ENCODE results near the gene CHP2. TPM values are rescaled to one million over a fixed set of nuclear protein-coding genes. Genes with fewer than 3 reads are reported as not detected.

Gene CHP2
- total RNA-seq, 3 donors from 2014 or later, result 97.5 to 432 (median 101) TPM

- intact Hi-C loops (cut with DNase I, micrococcal nuclease), result no loop called here
- H3K36me3 ChIP-seq (ENCODE audit: low read depth), result no peaks in the 10 kb centered on the region
- H3K4me3 ChIP-seq, result no peak overlapping the region
- H3K4me1 ChIP-seq (ENCODE audit: low read depth), result peaks cover under 1% of the 10 kb centered on the region
- DNase-seq (no peak), ATAC-seq (no peak)
- TF ChIP-seq, protein P1, sequence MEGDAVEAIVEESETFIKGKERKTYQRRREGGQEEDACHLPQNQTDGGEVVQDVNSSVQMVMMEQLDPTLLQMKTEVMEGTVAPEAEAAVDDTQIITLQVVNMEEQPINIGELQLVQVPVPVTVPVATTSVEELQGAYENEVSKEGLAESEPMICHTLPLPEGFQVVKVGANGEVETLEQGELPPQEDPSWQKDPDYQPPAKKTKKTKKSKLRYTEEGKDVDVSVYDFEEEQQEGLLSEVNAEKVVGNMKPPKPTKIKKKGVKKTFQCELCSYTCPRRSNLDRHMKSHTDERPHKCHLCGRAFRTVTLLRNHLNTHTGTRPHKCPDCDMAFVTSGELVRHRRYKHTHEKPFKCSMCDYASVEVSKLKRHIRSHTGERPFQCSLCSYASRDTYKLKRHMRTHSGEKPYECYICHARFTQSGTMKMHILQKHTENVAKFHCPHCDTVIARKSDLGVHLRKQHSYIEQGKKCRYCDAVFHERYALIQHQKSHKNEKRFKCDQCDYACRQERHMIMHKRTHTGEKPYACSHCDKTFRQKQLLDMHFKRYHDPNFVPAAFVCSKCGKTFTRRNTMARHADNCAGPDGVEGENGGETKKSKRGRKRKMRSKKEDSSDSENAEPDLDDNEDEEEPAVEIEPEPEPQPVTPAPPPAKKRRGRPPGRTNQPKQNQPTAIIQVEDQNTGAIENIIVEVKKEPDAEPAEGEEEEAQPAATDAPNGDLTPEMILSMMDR (IDR thresholded peaks at IDR 0.05), result no peak
- no peaks in the 10 kb centered on the region for H3K9me3 ChIP-seq
These were observed 31.0 kb downstream of the CHP2 start for GRCh38 chr16:23785842-23786241.

GRCh38 chr16:23786964-23787561, 32.2 kb downstream of the CHP2 start:
- TF ChIP-seq, protein P1 (IDR thresholded peaks at IDR 0.05), result no peak
- no peak for ATAC-seq
- Histone ChIP-seq H3K36me3 (ENCODE audit: low read depth) (no peaks in the 10 kb centered on the region), H3K4me1 (ENCODE audit: low read depth) (no peaks in the 10 kb centered on the region), H3K4me3 (no peak overlapping the region), H3K9me3 (no peaks in the 10 kb centered on the region)
- no peak for DNase-seq
- intact Hi-C loops (cut with DNase I, micrococcal nuclease), result no loop called here

- DNase-seq (no peak), ATAC-seq (no peak)
- TF ChIP-seq, protein P1 (IDR thresholded peaks at IDR 0.05), result no peak
- no peaks in the 10 kb centered on the region for H3K4me1 ChIP-seq (ENCODE audit: low read depth)
- intact Hi-C loops (cut with DNase I, micrococcal nuclease), result no loop called here
- no peaks in the 10 kb centered on the region for H3K36me3 ChIP-seq (ENCODE audit: low read depth)
- H3K4me3 ChIP-seq, result no peak overlapping the region
- no peaks in the 10 kb centered on the region for H3K9me3 ChIP-seq
These were observed 33.9 kb downstream of the CHP2 start for GRCh38 chr16:23788685-23789084.

DNA sequence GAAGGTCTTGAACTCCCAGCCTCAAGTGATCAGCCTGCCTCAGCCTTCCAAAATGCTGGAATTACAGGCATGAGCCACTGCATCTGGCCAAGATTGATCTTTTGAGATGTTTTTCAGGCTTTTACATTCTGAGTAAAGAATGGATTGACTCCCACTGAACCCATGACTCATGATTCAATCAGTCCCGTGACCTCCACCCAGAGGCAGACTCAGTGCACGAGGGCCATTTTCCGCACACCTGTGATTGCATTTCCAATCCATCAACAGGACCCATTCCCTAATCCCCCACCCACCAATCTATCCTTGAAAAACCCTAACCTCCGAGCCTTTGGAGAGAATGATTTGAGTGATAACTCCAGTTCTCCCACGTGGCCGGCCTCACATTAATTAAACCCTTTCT, 40.6 kb downstream of the CHP2 start:
- H3K4me1 ChIP-seq (ENCODE audit: low read depth), result peaks cover 6% of the 10 kb centered on the region
- intact Hi-C loops (cut with DNase I, micrococcal nuclease), result loop anchor here in 1 of 2 donors (10.0 kb wide), 1 partner anchor 219 kb away; no protein-coding TSS in a partner anchor
- H3K9me3 ChIP-seq, result no peaks in the 10 kb centered on the region
- DNase-seq, result no peak
- TF ChIP-seq, protein P1 (IDR thresholded peaks at IDR 0.05), result no peak
- no peak overlapping the region for H3K4me3 ChIP-seq
- no peak for ATAC-seq
- H3K36me3 ChIP-seq (ENCODE audit: low read depth), result no peaks in the 10 kb centered on the region

- Histone ChIP-seq H3K4me3 (no peak overlapping the region), H3K36me3 (ENCODE audit: low read depth) (no peaks in the 10 kb centered on the region), H3K4me1 (ENCODE audit: low read depth) (peaks cover 11% of the 10 kb centered on the region), H3K9me3 (no peaks in the 10 kb centered on the region)
- no peak for ATAC-seq
- TF ChIP-seq, protein P1 (IDR thresholded peaks at IDR 0.05), result no peak
- DNase-seq, result no peak
- intact Hi-C loops (cut with DNase I, micrococcal nuclease), result loop anchor here in 1 of 2 donors (10.0 kb wide), 1 partner anchor 218 kb away; no protein-coding TSS in a partner anchor
These were observed 42.1 kb downstream of the CHP2 start for GRCh38 chr16:23796941-23797340.

Data from mucosa of descending colon (tissue), 3 donors.